BLaER1 (cell line): ENCODE measurements around the gene TATDN2.

ENCODE experiments used
- H3K27ac ChIP-seq: shearing (Covaris generic); formaldehyde crosslinking; 2 replicates; pipeline ENCODE4 v1.8.1; 2022
- H3K27me3 ChIP-seq: shearing (Covaris generic); formaldehyde crosslinking; 2 replicates; pipeline ENCODE4 v1.8.1; 2022
- H3K36me3 ChIP-seq: shearing (Covaris generic); formaldehyde crosslinking; 2 replicates; pipeline ENCODE4 v1.8.1; 2022
- H3K4me1 ChIP-seq: shearing (Covaris generic); formaldehyde crosslinking; 2 replicates; pipeline ENCODE4 v1.8.1; 2022
- H3K4me2 ChIP-seq: shearing (Covaris generic); formaldehyde crosslinking; 2 replicates; pipeline ENCODE4 v1.8.1; 2022
- H3K4me3 ChIP-seq: shearing (Covaris generic); formaldehyde crosslinking; 2 replicates; pipeline ENCODE4 v1.8.1; 2022
- H3K9ac ChIP-seq: shearing (Covaris generic); formaldehyde crosslinking; 2 replicates; pipeline ENCODE4 v1.8.1; 2022
- H3K9me3 ChIP-seq: shearing (Covaris generic); formaldehyde crosslinking; 2 replicates; pipeline ENCODE4 v1.8.1; 2022
- H4K20me1 ChIP-seq: shearing (Covaris generic); formaldehyde crosslinking; 2 replicates; pipeline ENCODE4 v1.8.1; 2022
- Cebpa-rat ChIP-seq: shearing (Covaris generic); IDR thresholded peaks from 2 replicates; pipeline ENCODE4 v1.8.1; 2022

The TATDN2 gene

GRCh38 chr3:10219737-10220136 lies 28.5 kb upstream of the TATDN2 start:
- Histone ChIP-seq H3K36me3 (peaks cover 15% of the 10 kb centered on the region; the same call in 1 of the 2 replicates), H4K20me1 (no peaks in the 10 kb centered on the region), H3K27ac (0 out of 2 replicates have a peak overlapping the region, but pooled peaks have one; percentile 7), H3K4me3 (no peak overlapping the region), H3K9me3 (no peaks in the 10 kb centered on the region), H3K4me2 (no peak overlapping the region), H3K27me3 (no peaks in the 10 kb centered on the region), H3K9ac (no peak overlapping the region), H3K4me1 (peaks cover 17% of the 10 kb centered on the region)
- no peak for TF ChIP-seq Cebpa-rat

GRCh38 chr3:10223676-10224639 lies 24.3 kb upstream of the TATDN2 start:
- Histone ChIP-seq H3K4me2 (peak overlapping the region; percentile 29), H3K4me1 (peaks cover 54% of the 10 kb centered on the region), H3K9ac (no peak overlapping the region), H4K20me1 (no peaks in the 10 kb centered on the region), H3K27ac (no peak overlapping the region), H3K9me3 (no peaks in the 10 kb centered on the region), H3K4me3 (no peak overlapping the region), H3K36me3 (peaks cover 15% of the 10 kb centered on the region; the same call in 1 of the 2 replicates), H3K27me3 (no peaks in the 10 kb centered on the region)
- no peak for TF ChIP-seq Cebpa-rat

- Histone ChIP-seq H3K4me1 (peaks cover 63% of the 10 kb centered on the region), H3K9me3 (no peaks in the 10 kb centered on the region), H3K36me3 (peaks cover 10% of the 10 kb centered on the region; the same call in 1 of the 2 replicates), H4K20me1 (no peaks in the 10 kb centered on the region), H3K9ac (no peak overlapping the region), H3K4me2 (peak overlapping the region; percentile 47; the same call in 1 of the 2 replicates), H3K27ac (no peak overlapping the region), H3K4me3 (no peak overlapping the region), H3K27me3 (no peaks in the 10 kb centered on the region)
- no peak for TF ChIP-seq Cebpa-rat
Measured at GRCh38 chr3:10224794-10225665, 23.2 kb upstream of the TATDN2 start.

GRCh38 chr3:10226293-10226692 lies 22.0 kb upstream of the TATDN2 start:
- H3K36me3 ChIP-seq: peaks cover 10% of the 10 kb centered on the region; the same call in 1 of the 2 replicates
- no peaks in the 10 kb centered on the region for H4K20me1 ChIP-seq
- TF ChIP-seq Cebpa-rat: no peak
- peaks cover 58% of the 10 kb centered on the region for H3K4me1 ChIP-seq
- no peaks in the 10 kb centered on the region for H3K9me3 ChIP-seq
- H3K4me3 ChIP-seq: no peak overlapping the region
- no peak overlapping the region for H3K4me2 ChIP-seq
- no peak overlapping the region for H3K9ac ChIP-seq
- H3K27ac ChIP-seq: no peak overlapping the region
- H3K27me3 ChIP-seq: no peaks in the 10 kb centered on the region

GRCh38 chr3:10228248-10228950 lies 19.9 kb upstream of the TATDN2 start:
- no peaks in the 10 kb centered on the region for H3K9me3 ChIP-seq
- peak overlapping the region; percentile 78 for H3K4me2 ChIP-seq
- peak overlapping the region; percentile 63 for H3K27ac ChIP-seq
- H3K9ac ChIP-seq: peak overlapping the region; percentile 21; the same call in 1 of the 2 replicates
- H4K20me1 ChIP-seq: no peaks in the 10 kb centered on the region
- peaks cover 74% of the 10 kb centered on the region for H3K4me1 ChIP-seq
- no peaks in the 10 kb centered on the region for H3K36me3 ChIP-seq
- H3K27me3 ChIP-seq: no peaks in the 10 kb centered on the region
- TF ChIP-seq Cebpa-rat: no peak
- no peak overlapping the region for H3K4me3 ChIP-seq

GRCh38 chr3:10229576-10229975 lies 18.7 kb upstream of the TATDN2 start:
- peak overlapping the region; percentile 63; the same call in 1 of the 2 replicates for H3K27ac ChIP-seq
- H3K9ac ChIP-seq: no peak overlapping the region
- no peaks in the 10 kb centered on the region for H3K9me3 ChIP-seq
- peak overlapping the region; percentile 78 for H3K4me2 ChIP-seq
- no peaks in the 10 kb centered on the region for H4K20me1 ChIP-seq
- H3K4me1 ChIP-seq: peaks cover 67% of the 10 kb centered on the region
- TF ChIP-seq Cebpa-rat: no peak
- H3K4me3 ChIP-seq: no peak overlapping the region
- H3K36me3 ChIP-seq: peaks cover 6% of the 10 kb centered on the region
- H3K27me3 ChIP-seq: no peaks in the 10 kb centered on the region

GRCh38 chr3:10232137-10232536 lies 16.1 kb upstream of the TATDN2 start:
- peak overlapping the region; percentile 49 for H3K4me2 ChIP-seq
- H3K9me3 ChIP-seq: no peaks in the 10 kb centered on the region
- no peak overlapping the region for H3K4me3 ChIP-seq
- peaks cover 29% of the 10 kb centered on the region for H3K36me3 ChIP-seq
- no peaks in the 10 kb centered on the region for H4K20me1 ChIP-seq
- no peaks in the 10 kb centered on the region for H3K27me3 ChIP-seq
- no peak; the same call in 1 of the 2 replicates for TF ChIP-seq Cebpa-rat
- H3K4me1 ChIP-seq: peaks cover 52% of the 10 kb centered on the region
- peak overlapping the region; percentile 56 for H3K27ac ChIP-seq
- no peak overlapping the region; the same call in 1 of the 2 replicates for H3K9ac ChIP-seq

- peaks cover 33% of the 10 kb centered on the region for H3K36me3 ChIP-seq
Measured at GRCh38 chr3:10233988-10234387, 14.3 kb upstream of the TATDN2 start.

GRCh38 chr3:10234526-10235230 lies 13.6 kb upstream of the TATDN2 start:
- no peak for TF ChIP-seq Cebpa-rat
- Histone ChIP-seq H3K9me3 (no peaks in the 10 kb centered on the region), H4K20me1 (no peaks in the 10 kb centered on the region), H3K9ac (no peak overlapping the region), H3K4me3 (no peak overlapping the region), H3K36me3 (peaks cover 36% of the 10 kb centered on the region), H3K4me2 (no peak overlapping the region), H3K27me3 (no peaks in the 10 kb centered on the region), H3K4me1 (peaks cover 26% of the 10 kb centered on the region), H3K27ac (no peak overlapping the region)

More at GRCh38 chr3:10233988-10234387, 14.3 kb upstream of the TATDN2 start:
- H3K4me3 ChIP-seq: no peak overlapping the region
- H4K20me1 ChIP-seq: no peaks in the 10 kb centered on the region
- no peak overlapping the region for H3K9ac ChIP-seq
- H3K4me2 ChIP-seq: no peak overlapping the region
- no peaks in the 10 kb centered on the region for H3K9me3 ChIP-seq
- no peak overlapping the region for H3K27ac ChIP-seq
- H3K4me1 ChIP-seq: peaks cover 33% of the 10 kb centered on the region
- H3K27me3 ChIP-seq: no peaks in the 10 kb centered on the region
- no peak for TF ChIP-seq Cebpa-rat
